Esophagus squamous epithelium (tissue), 4 donors: ENCODE results near the gene MYO18B.

Source experiments
- CTCF ChIP-seq, 6 experiments: fragments of 450-650 bp in 4 of 6; fragments of 200-600 bp in 2 of 6; sonication (generic) in 2 of 6; IDR thresholded peaks; one replicate each; pipeline ENCODE4 v1.5.1; 2016 to 2019; ENCODE audit warnings: antibody characterized with exemption in 6 of 6, mild to moderate bottlenecking in 4 of 6, moderate library complexity in 4 of 6
- POLR2A ChIP-seq, 4 donors: fragments of 450-650 bp; IDR thresholded peaks; one replicate each; pipeline ENCODE4 v1.6.1; 2017; ENCODE audit warnings: antibody characterized with exemption in 4 of 4, mild to moderate bottlenecking in 4 of 4, moderate library complexity in 3 of 4

DNA sequence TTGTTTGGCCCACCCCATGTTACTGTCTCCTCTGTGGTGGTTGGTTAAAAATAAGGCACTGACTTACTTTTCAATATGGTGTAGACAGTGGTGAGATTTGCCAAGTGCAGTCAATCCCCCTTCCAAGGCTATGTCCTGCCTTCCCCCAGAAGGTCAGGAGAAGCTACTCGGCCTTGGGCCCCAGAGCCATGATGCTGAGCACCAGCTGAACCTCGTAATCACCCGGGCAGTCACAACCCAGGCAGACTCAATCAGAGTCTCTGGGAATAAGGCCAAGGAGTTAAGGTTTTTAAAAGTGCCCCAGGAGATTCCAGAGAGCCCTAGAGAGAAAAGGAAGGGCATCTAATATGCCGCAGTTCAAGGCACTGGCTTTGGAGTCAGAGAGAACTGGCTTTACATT lies 23.8 kb downstream of the MYO18B start:
- TF ChIP-seq CTCF (IDR thresholded peaks at IDR 0.05) (no peak), POLR2A (IDR thresholded peaks at IDR 0.05) (no peak)
